ENCODE results near the gene CORIN. TPM values are rescaled to one million over a fixed set of nuclear protein-coding genes. Genes with fewer than 3 reads are reported as not detected.

CORIN gene
- total RNA-seq, 4 donors from 2014 or later, result 1.2 to 6.1 (median 2.5) TPM

DNA sequence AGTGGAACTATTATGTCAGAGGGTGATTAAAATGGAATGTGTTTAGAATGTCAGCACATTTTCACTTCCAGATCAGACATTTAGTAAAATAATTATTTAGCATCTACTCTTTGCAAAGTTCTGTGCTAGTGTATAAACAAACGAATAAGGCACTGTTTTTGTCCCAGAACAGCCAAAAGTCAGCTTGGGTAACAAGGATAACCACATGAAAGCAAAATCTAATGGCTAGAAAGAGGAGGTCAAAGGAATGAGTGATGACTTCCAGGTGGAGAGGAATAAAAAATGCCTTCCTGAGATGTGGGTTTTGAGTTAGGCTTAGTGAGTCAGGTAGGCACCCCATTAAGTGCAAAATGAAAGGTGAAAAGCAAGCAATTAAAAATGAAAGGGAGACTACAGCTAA lies 240.2 kb downstream of the CORIN start:
- Histone ChIP-seq H3K27me3 (no peaks in the 10 kb centered on the region), H3K36me3 (peaks cover 6% of the 10 kb centered on the region), H3K9me3 (no peaks in the 10 kb centered on the region), H3K4me3 (no peak overlapping the region), H3K27ac (no peak overlapping the region), H3K4me1 (no peaks in the 10 kb centered on the region)
- no peak for TF ChIP-seq CTCF (IDR thresholded peaks at IDR 0.05)
- no peak for TF ChIP-seq POLR2AphosphoS5 (IDR thresholded peaks at IDR 0.05)
- no peak for TF ChIP-seq POLR2A (IDR thresholded peaks at IDR 0.05)
- no peak for TF ChIP-seq EP300 (IDR thresholded peaks at IDR 0.05)
- no peak for DNase-seq (ENCODE audit: low spot score in 2 of 2)
- 74% methylated on average over 1 of the region's 1 CpG for WGBS

DNA sequence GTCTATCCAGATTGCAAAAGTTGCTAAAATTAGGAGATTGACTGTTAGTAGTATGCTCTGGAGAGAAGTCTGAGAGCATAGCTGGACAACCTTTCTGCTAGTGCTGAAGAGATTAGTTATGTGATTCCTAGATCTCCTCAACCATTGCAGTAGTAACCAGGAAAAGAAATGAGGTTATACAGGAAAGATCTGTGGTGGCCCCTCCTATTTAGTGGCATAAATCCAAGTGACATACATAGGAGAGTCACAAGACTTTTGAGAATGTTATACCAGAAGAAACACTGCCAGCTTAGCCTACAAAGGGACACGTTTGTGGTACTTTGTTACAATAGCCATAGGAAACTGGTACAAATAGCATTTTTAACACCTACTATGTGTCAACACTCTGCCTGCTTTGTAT lies 247.5 kb downstream of the CORIN start:
- Histone ChIP-seq H3K4me1 (no peaks in the 10 kb centered on the region), H3K4me3 (no peak overlapping the region), H3K36me3 (peaks cover 74% of the 10 kb centered on the region), H3K27me3 (no peaks in the 10 kb centered on the region), H3K9me3 (peaks cover 12% of the 10 kb centered on the region), H3K27ac (no peak overlapping the region)
- 0% methylated on average over 1 of the region's 1 CpG for WGBS
- no peak for DNase-seq (ENCODE audit: low spot score in 2 of 2)
- TF ChIP-seq EP300 (IDR thresholded peaks at IDR 0.05) (no peak), POLR2A (IDR thresholded peaks at IDR 0.05) (no peak), CTCF (IDR thresholded peaks at IDR 0.05) (no peak), POLR2AphosphoS5 (IDR thresholded peaks at IDR 0.05) (no peak)

DNA sequence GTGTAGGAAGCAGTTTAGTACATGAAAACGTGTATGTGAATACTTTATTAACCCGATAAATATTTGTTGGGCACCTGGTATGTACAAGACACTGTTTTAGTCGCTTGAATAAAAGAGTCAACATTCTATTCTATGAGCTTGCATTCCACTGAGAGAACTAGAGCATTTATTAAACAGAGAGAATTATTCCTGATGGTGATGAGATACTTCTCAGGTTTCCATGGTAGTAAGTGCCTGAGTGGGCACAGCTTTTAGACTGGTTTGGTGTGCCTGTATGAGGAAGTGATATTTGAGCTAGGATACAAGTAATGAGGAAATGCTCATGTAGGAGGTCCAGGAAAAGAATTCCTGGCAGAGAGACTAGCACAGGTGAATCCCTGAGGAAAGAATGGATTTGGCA lies 258.6 kb downstream of the CORIN start:
- Histone ChIP-seq H3K9me3 (no peaks in the 10 kb centered on the region), H3K27ac (peak overlapping the region; percentile 61), H3K27me3 (no peaks in the 10 kb centered on the region), H3K36me3 (peaks cover 81% of the 10 kb centered on the region), H3K4me3 (no peak overlapping the region), H3K4me1 (no peaks in the 10 kb centered on the region)
- 88% methylated on average over 3 of the region's 3 CpGs for WGBS
- TF ChIP-seq EP300 (IDR thresholded peaks at IDR 0.05) (no peak), POLR2AphosphoS5 (IDR thresholded peaks at IDR 0.05) (no peak), POLR2A (IDR thresholded peaks at IDR 0.05) (no peak), CTCF (IDR thresholded peaks at IDR 0.05) (no peak)
- no peak for DNase-seq (ENCODE audit: low spot score in 2 of 2)

GRCh38 chr4:47577779-47578553 lies 259.9 kb downstream of the CORIN start:
- Histone ChIP-seq H3K27me3 (no peaks in the 10 kb centered on the region), H3K27ac (peak overlapping the region; percentile 61), H3K36me3 (peaks cover 82% of the 10 kb centered on the region), H3K4me1 (no peaks in the 10 kb centered on the region), H3K9me3 (no peaks in the 10 kb centered on the region), H3K4me3 (no peak overlapping the region)
- no peak for TF ChIP-seq EP300 (IDR thresholded peaks at IDR 0.05)
- no peak for TF ChIP-seq CTCF (IDR thresholded peaks at IDR 0.05)
- TF ChIP-seq POLR2A (IDR thresholded peaks at IDR 0.05), result no peak
- TF ChIP-seq POLR2AphosphoS5 (IDR thresholded peaks at IDR 0.05), result no peak
- no peak for DNase-seq (ENCODE audit: low spot score in 2 of 2)
- WGBS, result 70% methylated on average over 7 of the region's 7 CpGs

DNA sequence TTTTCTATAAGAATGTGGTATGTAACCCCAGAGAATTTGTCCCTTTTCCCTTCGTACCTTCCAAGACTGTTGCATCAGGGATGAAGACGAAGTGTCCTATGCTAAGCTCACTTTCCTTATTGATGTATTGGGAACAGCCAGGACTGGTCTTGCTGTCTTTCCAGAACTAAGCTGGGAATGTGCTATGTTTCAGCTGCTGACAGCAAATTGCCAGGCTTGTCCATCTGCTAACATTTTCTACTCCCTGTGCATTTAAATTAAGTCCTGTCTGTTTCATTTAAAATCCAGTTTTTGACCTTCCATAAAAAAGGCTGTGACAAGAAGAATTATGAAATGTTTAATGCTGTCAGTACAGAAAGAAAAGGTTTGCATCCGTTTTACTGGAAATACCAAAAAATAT lies 264.9 kb downstream of the CORIN start:
- Histone ChIP-seq H3K36me3 (peaks cover 83% of the 10 kb centered on the region), H3K27me3 (no peaks in the 10 kb centered on the region), H3K4me1 (no peaks in the 10 kb centered on the region), H3K9me3 (no peaks in the 10 kb centered on the region), H3K4me3 (no peak overlapping the region), H3K27ac (no peak overlapping the region)
- WGBS, result 92% methylated on average over 3 of the region's 3 CpGs
- DNase-seq (ENCODE audit: low spot score in 2 of 2), result no peak
- TF ChIP-seq POLR2AphosphoS5 (IDR thresholded peaks at IDR 0.05) (no peak), EP300 (IDR thresholded peaks at IDR 0.05) (no peak), CTCF (IDR thresholded peaks at IDR 0.05) (no peak), POLR2A (IDR thresholded peaks at IDR 0.05) (no peak)

All from suprapubic skin (tissue), 4 donors.